ENCODE data around the gene TOR2A.

Gene TOR2A

DNA sequence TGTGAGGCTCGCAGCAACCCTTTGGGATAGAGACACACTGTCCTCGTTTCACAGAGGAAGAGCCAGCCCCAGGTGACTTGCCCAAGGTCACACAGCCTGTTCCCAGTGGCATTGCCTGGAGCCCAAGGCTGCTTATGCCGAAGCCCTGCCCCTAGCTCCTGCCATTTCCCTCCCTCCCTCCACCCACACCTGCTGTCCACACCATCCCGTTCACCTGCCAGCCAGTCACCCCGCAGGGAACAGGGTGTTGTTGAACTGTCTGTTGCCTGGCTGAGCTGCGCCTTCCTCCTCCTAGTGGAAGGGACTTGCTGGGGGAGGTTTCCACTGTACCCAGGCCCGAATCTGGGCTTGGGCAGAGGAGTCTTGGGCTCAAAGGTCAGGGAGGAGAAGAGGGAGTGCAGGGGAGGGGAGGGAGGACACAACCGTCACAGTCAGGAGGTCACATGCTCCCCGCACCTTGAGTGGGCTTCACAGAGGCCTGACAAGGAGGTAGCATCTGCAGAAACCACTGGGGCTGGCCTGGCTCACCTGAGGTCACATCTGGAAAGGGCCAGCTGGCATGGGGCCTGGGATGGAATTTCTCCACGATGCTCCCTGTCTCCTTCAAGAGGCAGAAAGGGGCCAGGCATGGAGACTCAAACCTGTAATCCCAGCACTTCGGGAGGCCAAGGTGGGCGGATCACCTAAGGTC is 12.9 kb downstream of the TOR2A start:
- TF ChIP-seq, protein P1, sequence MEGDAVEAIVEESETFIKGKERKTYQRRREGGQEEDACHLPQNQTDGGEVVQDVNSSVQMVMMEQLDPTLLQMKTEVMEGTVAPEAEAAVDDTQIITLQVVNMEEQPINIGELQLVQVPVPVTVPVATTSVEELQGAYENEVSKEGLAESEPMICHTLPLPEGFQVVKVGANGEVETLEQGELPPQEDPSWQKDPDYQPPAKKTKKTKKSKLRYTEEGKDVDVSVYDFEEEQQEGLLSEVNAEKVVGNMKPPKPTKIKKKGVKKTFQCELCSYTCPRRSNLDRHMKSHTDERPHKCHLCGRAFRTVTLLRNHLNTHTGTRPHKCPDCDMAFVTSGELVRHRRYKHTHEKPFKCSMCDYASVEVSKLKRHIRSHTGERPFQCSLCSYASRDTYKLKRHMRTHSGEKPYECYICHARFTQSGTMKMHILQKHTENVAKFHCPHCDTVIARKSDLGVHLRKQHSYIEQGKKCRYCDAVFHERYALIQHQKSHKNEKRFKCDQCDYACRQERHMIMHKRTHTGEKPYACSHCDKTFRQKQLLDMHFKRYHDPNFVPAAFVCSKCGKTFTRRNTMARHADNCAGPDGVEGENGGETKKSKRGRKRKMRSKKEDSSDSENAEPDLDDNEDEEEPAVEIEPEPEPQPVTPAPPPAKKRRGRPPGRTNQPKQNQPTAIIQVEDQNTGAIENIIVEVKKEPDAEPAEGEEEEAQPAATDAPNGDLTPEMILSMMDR (IDR thresholded peaks at IDR 0.05): no peak
- TF ChIP-seq ZFX (IDR thresholded peaks at IDR 0.05; ENCODE audit: borderline replicate concordance): no peak
- no peak overlapping the region for H3K27ac ChIP-seq

DNA sequence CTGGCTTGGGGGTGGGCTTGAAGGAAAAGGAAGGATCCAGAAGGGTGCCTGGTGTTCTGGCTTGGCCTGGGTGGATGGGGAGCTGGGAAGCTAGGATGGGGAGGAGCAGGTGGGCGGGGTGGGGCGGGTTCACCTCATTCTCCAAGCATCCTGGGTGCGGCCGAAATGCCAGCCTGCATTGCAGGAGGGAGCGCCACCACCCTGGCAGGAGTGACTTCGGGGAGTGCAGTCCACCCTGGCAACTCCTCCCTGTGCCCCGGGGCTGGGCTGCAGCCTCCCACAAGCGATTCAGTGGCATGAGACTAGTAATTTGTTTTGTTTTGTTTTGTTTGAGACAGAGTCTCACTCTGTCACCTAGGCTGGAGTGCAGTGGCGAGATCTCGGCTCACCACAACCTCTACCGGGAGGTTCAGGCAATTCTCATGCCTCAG is 13.7 kb downstream of the TOR2A start:
- TF ChIP-seq ZFX (IDR thresholded peaks at IDR 0.05; ENCODE audit: borderline replicate concordance): no peak
- TF ChIP-seq, protein P1 (IDR thresholded peaks at IDR 0.05): no peak
- no peak overlapping the region for H3K27ac ChIP-seq

DNA sequence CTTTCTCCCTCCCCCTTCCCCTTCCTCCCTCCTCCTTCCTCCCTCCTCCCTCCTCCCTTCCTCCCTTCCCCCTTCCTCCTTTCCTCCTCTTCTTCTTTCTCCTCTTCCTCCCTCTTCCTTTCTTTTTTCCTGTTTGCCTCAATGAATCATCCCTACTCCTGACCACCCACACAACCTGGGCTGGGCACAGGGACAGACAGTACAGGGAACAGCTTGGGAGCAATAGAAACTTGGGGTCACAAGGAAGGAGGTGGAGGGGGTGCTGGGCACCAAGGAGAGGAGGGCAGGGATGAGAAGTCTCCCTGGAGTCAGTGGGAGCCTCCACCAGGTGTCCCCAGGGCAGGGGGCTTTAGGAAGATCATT is 14.2 kb downstream of the TOR2A start:
- H3K27ac ChIP-seq: no peak overlapping the region
- TF ChIP-seq, protein P1 (IDR thresholded peaks at IDR 0.05): no peak
- no peak for TF ChIP-seq ZFX (IDR thresholded peaks at IDR 0.05; ENCODE audit: borderline replicate concordance)

DNA sequence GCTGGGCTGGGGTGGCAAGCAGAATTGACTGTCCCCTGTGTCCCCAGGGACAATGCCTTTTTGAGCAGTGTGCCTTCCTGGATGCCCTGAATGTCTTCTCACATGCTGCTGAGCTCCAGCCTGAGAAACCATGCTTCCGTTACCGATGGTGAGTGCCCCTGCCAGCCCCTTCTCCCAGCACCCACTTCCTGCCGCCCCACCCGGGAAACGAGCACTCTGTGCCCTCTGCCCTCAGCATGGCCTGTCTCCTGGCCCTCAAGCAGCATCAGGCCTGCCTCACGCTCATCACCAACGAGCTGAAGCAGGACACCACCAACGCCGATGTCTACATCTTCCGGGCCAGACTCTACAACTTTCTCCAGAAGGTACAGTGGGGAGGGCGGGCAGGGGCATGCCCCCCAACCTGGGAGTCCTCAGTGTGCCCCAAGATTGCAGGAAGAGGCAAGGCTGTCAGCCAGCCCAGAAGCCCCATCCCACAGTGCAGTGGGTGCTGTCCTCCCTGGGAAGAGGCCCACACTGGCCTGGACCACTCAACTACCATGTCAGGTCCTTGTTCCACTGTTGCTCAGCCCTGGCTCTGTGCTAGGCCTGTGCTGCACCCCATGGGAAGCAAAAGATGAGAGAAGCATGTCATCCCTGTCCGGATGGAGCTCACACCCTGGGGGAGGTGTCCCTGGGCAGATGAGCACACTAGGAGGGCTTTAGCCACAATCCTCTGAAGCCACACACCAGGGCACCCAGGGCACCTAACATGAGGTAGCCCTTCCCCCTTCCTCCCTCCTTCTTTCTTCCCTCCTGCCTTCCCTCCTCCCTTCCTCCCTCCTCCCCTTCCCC is 14.8 kb downstream of the TOR2A start:
- no peak for TF ChIP-seq ZFX (IDR thresholded peaks at IDR 0.05; ENCODE audit: borderline replicate concordance)
- TF ChIP-seq, protein P1 (IDR thresholded peaks at IDR 0.05): no peak
- no peak overlapping the region for H3K27ac ChIP-seq

DNA sequence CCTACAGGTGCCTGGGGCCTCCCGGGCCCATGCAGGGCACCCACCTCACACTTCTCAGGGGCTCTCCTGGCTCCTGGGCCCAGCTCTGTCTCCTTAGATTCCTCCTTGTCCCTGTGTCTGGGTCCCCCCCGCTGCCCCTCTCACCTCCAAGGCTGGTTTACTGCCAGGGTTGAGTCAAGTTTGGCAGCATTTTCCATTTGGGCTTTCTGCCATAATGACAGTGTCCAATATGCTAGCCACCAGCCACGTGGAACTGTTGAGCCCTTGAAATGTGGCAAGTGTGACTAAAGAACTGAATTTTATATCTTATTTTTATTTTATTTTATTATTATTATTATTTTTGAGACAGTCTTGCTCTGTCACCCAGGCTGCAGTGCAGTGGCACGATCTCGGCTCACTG is 17.3 kb downstream of the TOR2A start:
- H3K27ac ChIP-seq: no peak overlapping the region
- TF ChIP-seq, protein P1 (IDR thresholded peaks at IDR 0.05): no peak
- TF ChIP-seq ZFX (IDR thresholded peaks at IDR 0.05; ENCODE audit: borderline replicate concordance): no peak

DNA sequence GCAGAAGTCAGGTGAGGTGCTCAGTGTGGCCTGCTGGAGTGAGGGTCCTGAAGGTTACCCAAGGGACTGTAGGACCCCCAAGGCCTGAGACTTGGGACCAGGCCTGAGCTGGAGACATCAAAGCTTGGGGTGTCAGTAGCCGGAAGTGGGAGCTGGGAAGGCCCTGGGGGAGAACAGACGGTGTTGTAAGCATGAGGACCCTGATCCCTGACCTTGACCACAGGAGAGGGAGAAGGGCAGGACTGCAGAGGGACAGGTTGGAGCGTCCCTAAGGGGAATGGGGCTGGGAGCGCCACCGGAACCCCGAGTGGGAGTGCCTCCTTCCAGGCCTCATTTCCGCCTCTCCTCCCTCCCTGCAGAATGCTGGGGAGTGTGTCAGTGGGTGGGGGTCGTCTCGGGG is 18.7 kb downstream of the TOR2A start:
- TF ChIP-seq, protein P1 (IDR thresholded peaks at IDR 0.05): no peak
- no peak for TF ChIP-seq ZFX (IDR thresholded peaks at IDR 0.05; ENCODE audit: borderline replicate concordance)
- peak overlapping the region; percentile 60 for H3K27ac ChIP-seq

All from 22Rv1 (cell line).